ENCODE results near the gene TAF15. TPM values are rescaled to one million over a fixed set of nuclear protein-coding genes. Genes with fewer than 3 reads are reported as not detected.

The TAF15 gene
- total RNA-seq, 4 donors from 2014 or later, result 93.8 to 140 (median 122) TPM

DNA sequence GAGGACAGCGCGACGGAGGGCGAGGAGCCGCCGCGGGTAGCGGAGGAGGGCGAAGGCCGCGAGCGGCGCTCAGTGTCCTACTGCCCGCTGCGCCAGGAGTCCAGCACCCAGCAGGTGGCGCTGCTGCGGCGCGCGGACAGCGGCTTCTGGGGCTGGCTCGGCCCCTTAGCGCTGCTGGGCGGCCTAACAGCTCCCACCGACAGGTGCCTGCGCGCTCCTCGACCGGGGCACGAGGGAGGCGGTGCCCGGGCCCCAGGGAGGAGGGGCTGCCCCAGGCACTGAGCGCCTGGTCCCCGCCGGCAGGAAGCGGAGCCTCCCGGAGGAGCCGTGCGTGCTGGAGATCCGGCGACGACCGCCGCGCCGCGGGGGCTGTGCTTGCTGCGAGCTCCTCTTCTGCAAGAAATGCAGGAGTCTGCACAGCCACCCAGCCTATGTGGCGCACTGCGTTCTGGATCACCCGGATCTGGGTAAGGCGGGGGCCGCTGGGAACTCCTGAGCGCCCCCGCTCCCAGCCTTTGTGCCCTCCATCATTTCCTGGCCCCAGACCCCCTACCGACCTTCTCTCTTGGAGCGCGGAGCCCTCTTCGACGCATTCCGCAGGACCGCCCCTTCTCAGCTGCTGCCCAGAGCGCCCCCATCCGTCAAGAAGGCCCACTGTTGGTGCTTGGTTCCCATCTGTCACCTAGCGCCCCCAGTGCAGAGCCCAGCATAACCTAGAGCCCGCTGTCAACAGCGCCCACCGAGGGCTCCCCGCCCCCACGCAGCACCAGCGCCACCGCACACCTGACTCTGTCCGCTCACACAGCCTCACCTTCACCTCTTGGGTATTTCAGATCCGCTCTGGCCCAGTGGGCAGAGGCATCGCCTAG is 44.9 kb upstream of the TAF15 start:
- TF ChIP-seq CTCF (IDR thresholded peaks at IDR 0.05) (peak; percentile 95 to 98 (median 96)), POLR2A (IDR thresholded peaks at IDR 0.05; ENCODE audit: low read depth) (no peak), POLR2AphosphoS5 (IDR thresholded peaks at IDR 0.05) (peak; percentile 71 to 80), EP300 (IDR thresholded peaks at IDR 0.05) (no peak)
- peak overlapping the region; percentile 54 to 64 (median 56) for H3K4me3 ChIP-seq
- peaks cover 10 to 46% (median 40%) of the 10 kb centered on the region in 4 donors for H3K4me1 ChIP-seq
- DNase-seq (ENCODE audit: extremely low spot score), result peak; percentile 95
- H3K9me3 ChIP-seq, result no peaks in the 10 kb centered on the region
- H3K27ac ChIP-seq (replicated peaks in 1 of 4), result peak overlapping the region; percentile 62 to 79 (median 66)
- 11% methylated on average over 36 of the region's 75 CpGs for WGBS
- intact Hi-C loops (cut with DNase I), result loop anchor here (2.0 kb wide), 1 partner anchor 40 kb away; no protein-coding TSS in a partner anchor
- H3K36me3 ChIP-seq, result no peaks in the 10 kb centered on the region
- no peaks in the 10 kb centered on the region for H3K27me3 ChIP-seq

- H3K4me3 ChIP-seq, result peak overlapping the region in 1 of 4 donors; percentile 64
- intact Hi-C loops (cut with DNase I), result loop anchor here (2.0 kb wide), 1 partner anchor 40 kb away; no protein-coding TSS in a partner anchor
Measured at GRCh38 chr17:35765086-35765710, 44.1 kb upstream of the TAF15 start.

GRCh38 chr17:35765756-35766488 is 43.4 kb upstream of the TAF15 start:
- H3K36me3 ChIP-seq, result no peaks in the 10 kb centered on the region
- H3K4me3 ChIP-seq, result no peak overlapping the region
- DNase-seq (ENCODE audit: extremely low spot score), result no peak
- no peaks in the 10 kb centered on the region for H3K27me3 ChIP-seq
- peaks cover 10 to 46% (median 40%) of the 10 kb centered on the region in 4 donors for H3K4me1 ChIP-seq
- H3K9me3 ChIP-seq, result no peaks in the 10 kb centered on the region
- 79% methylated on average over 8 of the region's 8 CpGs for WGBS
- peak overlapping the region in 1 of 4 donors; percentile 79 for H3K27ac ChIP-seq (replicated peaks in 1 of 4)
- TF ChIP-seq POLR2AphosphoS5 (IDR thresholded peaks at IDR 0.05) (no peak), POLR2A (IDR thresholded peaks at IDR 0.05; ENCODE audit: low read depth) (no peak), CTCF (IDR thresholded peaks at IDR 0.05) (no peak), EP300 (IDR thresholded peaks at IDR 0.05) (no peak)
- intact Hi-C loops (cut with DNase I), result loop anchor here (2.0 kb wide), 1 partner anchor 39 kb away; no protein-coding TSS in a partner anchor

More at GRCh38 chr17:35765086-35765710, 44.1 kb upstream of the TAF15 start:
- H3K9me3 ChIP-seq, result no peaks in the 10 kb centered on the region
- no peak for DNase-seq (ENCODE audit: extremely low spot score)
- H3K36me3 ChIP-seq, result no peaks in the 10 kb centered on the region
- 60% methylated on average over 9 of the region's 11 CpGs for WGBS
- H3K27ac ChIP-seq (replicated peaks in 1 of 4), result peak overlapping the region; percentile 62 to 79 (median 66)
- H3K4me1 ChIP-seq, result peaks cover 10 to 46% (median 40%) of the 10 kb centered on the region in 4 donors
- no peaks in the 10 kb centered on the region for H3K27me3 ChIP-seq
- TF ChIP-seq POLR2AphosphoS5 (IDR thresholded peaks at IDR 0.05) (peak in 1 of 2 donors; percentile 25), CTCF (IDR thresholded peaks at IDR 0.05) (no peak), EP300 (IDR thresholded peaks at IDR 0.05) (no peak), POLR2A (IDR thresholded peaks at IDR 0.05; ENCODE audit: low read depth) (no peak)

- peaks cover 10 to 46% (median 40%) of the 10 kb centered on the region in 4 donors for H3K4me1 ChIP-seq
- no peaks in the 10 kb centered on the region for H3K9me3 ChIP-seq
- no peaks in the 10 kb centered on the region for H3K36me3 ChIP-seq
- WGBS, result 92% methylated on average over 9 of the region's 24 CpGs
- no peaks in the 10 kb centered on the region for H3K27me3 ChIP-seq
- H3K27ac ChIP-seq (replicated peaks in 1 of 4), result no peak overlapping the region
- H3K4me3 ChIP-seq, result no peak overlapping the region
- intact Hi-C loops (cut with DNase I), result no loop called here
- TF ChIP-seq POLR2AphosphoS5 (IDR thresholded peaks at IDR 0.05) (no peak), EP300 (IDR thresholded peaks at IDR 0.05) (no peak), POLR2A (IDR thresholded peaks at IDR 0.05; ENCODE audit: low read depth) (no peak), CTCF (IDR thresholded peaks at IDR 0.05) (no peak)
- DNase-seq (ENCODE audit: extremely low spot score), result no peak
Measured at GRCh38 chr17:35766489-35766877, 42.8 kb upstream of the TAF15 start.

Measured in esophagus muscularis mucosa (tissue), 4 donors.